GM18511 (cell line): ENCODE measurements around the gene ALDH1A3.
A peak's percentile ranks its signal among the peaks of the same experiment; 100 is the strongest.

Source experiments
- ATAC-seq: cut with Tn5 transposase; IDR thresholded peaks from one replicate; pipeline ENCODE4 v1.9.1; 2021; ENCODE audit warnings: mild to moderate bottlenecking, moderate library complexity; ENCODE audit not compliant: unreplicated experiment

ALDH1A3 gene

DNA sequence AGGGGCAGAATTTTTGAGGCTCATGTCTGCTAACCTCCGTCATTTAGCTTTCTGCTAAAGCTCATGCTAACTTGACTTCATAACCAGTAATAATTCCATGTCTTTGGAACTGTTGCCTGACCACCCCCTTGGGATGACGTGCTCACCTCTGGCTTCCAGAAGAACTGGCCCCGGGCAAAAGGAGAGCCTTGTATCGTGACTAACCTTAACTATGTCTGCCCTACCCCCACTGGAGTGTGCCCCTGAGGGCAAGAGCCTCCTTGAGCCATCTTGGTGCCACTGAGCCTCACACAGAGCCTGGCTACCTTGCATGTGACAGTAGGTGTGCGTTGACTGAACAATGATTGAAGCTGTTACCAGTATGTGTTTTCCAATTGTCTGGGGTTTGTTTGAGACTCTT is 44.3 kb downstream of the ALDH1A3 start:
- no peak for ATAC-seq

DNA sequence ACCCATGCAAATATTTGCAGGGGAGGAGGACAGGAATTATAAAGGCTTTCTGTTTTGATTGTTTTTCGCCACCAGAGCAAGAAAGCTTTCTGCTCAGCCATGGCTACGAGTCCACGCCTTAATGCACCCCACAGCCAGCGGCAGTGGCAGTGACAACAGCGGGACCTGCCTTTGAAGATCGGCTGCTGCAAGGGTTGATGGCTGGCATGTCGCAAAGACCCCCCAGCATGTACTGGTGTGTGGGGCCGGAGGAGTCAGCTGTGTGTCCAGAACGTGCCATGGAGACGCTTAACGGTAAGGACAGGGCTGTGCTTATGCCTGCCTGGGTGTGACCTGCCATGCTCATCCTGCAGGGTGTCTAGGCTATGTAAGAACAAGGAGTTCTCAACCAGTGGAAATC is 44.8 kb downstream of the ALDH1A3 start:
- no peak for ATAC-seq

DNA sequence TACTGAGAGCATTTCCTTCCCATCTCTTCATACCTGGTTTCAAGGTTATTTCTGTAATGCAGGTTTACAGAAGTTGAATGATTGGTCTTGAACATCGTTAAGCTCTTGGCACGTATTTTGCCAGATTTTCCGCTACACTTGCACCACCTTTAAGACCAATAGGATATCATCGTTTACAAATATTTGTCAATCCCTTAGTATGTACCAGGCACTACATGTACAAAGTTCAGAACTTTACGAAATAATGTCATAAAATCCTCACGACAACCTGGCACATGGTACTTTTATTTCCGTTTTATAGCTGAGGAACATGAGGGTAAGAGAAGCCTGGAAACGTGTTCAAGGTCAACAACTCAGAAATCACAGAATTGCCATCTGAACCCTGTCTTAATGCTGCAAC is 45.8 kb downstream of the ALDH1A3 start:
- ATAC-seq, result no peak

DNA sequence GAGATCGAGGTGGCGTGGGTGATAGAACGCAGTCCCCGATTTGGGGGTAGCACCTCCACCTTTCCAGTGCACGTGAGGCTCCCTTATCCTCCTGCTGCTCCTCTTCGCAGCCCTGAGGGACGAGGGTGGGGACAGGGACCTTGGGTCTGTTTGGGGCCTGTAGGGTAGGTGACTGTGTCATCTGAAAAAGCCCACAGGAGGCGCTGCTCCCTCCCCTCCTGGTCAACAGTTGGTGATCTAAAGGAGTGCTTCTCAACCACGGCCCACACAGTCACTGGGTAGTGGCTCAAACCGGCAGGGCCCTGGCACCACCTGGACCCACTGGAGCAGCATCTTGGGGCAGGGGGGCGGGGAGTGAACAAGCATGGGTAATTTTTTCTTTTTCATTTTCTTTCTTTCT is 46.6 kb downstream of the ALDH1A3 start:
- no peak for ATAC-seq

DNA sequence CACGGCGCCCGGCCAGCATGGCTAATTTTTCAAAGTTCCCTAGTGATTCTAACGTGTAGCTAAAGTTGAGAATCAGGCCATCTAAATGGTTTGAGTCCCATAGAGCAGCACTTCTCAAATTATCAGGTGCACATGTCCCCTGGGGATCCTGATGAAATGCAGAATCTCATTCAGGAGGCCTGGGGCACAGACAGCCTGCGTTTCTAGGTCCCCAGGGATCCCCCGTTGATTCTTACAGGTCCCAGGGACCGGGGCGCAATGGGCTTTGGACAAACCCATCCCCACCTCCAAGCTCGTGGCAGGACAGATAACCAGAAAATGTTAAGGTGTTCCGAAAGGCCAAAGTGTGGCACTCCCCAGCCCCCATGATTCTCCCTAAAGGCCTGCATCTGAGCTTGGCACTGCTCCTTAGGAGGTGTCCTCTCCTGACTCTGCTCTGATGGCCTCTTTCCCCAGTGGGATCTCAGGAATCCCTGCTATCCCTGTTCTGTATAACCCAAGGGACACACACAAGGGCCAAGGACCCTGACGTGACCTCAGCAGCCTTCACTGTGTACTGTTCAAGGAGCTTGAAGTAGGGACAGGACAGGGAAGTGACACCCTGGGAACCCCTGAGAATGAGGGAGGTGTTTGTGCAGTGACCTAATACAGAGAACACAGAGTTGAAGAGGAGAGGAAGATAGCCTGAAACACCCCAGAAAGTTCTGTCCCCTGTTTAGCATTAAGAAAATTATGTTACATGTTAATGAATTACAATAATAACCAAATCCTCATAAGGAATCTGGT is 47.5 kb downstream of the ALDH1A3 start:
- ATAC-seq, result peak; percentile 44

DNA sequence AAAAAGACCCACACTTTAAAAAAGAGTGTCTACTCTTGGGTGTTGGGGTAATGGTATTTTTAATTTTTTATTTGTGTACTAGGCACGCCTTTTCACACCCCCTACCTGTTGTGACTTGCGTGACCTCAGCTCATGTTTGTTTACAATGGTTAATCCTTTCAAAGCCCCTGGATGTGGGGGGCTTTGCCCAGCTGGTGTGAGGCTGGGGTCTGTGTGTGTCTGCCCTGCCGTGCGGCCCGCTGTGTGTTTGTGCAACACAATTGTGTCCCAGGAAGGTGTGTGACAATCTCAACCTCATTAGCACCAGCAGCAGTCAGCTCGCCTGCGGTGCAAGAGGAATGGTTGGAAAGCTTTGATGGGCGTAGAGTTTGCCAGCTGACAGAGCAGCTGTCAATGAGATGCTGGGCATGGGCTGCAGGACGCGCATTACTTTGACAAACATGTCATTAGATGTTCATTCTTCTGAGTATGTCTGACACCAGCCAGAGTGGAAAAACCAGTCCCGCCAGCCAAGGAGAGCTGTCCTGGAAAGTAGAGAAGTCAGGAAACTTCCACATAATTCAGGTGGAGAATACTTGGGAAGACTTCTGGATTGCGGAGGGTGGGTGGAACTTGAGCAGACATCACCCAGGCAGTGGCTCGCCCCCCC is 49.1 kb downstream of the ALDH1A3 start:
- ATAC-seq, result no peak

DNA sequence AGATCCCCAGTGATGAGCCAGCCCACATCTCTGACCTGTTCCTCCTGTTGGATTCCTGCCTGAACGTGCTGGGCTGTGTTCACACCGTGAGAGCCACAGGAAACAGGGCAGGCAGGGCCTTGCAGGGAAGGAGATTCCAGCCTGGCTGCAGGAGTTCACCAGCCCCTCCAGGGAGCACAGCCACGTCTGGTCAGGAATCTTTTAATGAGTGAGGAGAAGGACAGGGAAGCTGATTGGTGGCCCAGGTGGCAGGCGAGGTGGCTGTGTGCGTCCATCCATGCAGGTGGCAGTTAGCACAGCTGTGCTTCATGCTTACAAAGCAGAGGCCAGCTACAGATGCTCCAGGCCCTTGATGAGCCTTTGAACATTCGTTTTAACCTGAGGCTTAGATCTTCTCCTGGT is 50.0 kb downstream of the ALDH1A3 start:
- no peak for ATAC-seq

DNA sequence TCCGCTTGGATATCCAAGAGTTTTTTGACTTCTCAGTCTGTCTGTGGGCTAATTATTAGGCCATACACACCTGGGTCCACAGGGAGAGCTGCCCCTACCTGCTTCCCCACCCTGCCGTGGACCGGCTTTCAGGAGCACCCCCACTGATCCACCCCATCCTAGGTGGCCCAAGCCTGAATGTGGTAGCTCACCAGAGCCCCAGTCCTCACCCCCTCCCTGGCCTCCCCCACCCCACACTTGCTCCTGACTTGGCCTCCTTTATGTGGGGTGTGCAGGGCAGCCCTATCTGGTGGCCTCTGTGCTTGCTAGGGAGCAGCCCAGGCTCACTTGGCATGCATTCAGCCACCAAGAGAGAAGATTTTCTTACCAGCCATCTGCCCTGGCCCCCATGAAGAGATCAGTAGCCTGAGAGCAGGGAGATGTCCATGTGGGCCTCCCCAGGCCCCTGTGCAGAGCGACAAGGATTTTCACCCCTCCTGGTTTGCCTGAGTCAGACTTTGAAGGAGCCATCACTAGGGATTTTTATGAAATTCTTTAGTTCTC is 50.7 kb downstream of the ALDH1A3 start:
- no peak for ATAC-seq

DNA sequence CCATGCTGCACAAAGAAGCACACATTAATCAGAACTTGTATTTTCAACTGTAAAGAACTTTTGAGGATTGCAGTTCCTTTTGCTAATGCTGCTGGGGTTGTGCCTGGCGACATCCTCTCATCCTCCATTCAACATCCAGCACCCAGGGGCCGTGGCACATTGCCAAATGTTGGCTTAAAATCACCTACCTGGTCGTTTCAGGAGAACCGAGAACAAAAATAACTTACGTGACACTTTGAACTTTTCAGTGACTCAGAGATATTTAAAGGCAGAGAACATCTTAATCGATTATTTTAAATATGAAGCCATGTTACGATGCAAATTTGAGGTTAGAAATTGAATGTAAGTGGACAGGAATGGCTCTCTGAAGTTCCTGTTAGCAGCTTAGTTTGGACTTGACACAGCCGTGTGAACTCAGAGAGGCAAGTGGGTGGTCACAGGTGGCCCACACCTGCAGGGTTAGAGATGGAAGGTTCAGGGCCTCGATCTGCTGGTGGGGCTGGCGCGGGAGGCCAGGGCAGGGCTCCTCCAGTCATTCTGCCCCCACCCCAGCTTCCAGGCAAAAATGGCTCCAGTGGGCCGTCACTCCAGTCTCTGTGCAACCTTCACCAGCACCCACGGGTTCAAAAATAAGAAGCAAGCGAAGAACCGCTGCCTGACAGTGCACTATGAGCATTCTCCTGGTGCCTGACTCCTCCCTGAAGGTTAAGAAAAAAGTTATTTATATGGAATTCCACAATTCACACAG is 51.7 kb downstream of the ALDH1A3 start:
- ATAC-seq, result peak; percentile 41

DNA sequence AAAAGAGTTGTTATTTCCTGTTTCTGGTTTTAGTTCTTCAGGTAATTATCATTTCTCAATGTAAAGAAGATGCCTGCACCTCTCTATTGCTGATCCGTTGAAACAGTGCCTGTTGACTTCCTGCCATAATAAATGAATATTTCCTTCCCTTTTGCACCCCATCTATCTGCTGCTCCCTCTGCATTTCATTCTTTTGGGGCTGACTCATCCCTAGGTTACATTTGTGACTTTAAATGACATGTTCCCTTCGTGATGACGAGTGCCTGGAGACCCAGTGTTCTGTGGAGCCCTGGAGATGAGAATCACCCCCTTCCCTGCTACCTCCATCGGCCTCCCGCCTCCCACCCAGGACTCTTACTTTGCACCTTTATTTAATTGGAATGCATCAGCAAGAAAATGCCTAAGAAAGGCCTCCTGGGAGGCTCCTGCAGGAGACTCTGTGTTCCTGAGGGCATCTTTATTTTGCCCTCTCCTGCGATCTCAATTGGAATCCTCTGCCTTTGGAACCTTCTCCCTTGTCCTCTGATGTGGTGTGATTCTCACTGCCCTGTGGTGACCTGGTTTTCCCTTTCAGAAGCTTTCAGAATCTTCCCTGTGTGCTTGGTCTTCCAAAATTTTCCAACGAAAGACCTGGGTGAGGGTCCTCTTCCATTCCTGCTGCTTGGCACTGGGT is 53.2 kb downstream of the ALDH1A3 start:
- no peak for ATAC-seq

DNA sequence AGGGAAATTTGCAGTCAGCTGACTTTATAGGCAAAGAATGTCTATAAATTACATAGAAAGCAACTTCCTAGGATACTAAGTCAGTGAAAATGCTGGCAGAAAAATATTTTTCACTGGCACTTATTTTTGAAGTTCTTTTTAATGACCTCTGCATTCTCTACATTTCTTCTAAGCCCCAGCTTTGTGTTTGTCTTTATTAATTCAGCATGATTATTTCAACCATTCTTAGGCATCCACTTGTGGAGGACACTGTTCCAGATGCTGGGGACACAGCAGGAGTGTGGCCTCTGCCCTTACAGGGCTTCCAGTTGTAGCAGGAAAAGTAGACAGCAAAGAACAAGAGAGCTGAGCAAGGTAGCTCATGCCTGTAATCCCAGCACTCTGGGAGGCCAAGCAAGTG is 54.5 kb downstream of the ALDH1A3 start:
- ATAC-seq, result no peak

DNA sequence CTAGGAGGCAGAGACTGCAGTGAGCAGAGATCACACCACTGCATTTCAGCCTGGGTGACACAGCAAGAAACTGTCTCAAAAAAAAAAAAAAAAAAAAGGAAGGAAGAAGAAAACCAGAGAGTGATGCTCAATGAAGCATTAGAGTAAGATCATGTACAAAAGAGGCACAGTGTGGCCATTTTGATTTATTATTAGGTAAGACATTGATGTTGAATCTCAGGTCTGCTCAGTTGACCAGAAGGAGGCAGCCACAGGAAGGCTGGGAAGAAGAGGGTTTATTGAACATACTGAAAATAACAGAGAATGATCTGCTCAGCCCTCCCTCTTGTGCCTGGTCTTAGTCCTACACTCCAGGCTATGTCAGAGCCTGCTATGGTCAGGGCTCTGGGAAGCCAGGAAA is 55.1 kb downstream of the ALDH1A3 start:
- ATAC-seq, result no peak

DNA sequence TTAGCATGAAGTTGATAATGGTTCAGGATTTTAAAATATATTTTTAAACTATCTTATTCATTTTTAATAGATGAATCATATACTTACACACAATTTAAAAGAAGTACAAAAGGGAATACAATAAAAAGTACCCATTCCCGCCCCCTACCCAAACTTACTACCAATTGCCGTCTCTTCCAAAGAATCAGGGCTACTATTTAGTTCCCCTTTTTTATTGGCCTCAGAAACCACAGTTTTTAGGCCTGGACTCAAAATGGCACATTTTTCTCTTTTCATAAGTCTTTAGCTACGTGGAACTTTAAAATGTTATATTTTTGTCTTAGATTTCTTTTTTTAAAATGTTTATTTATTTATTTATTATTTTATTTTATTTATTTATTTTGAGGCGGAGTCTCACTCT is 57.5 kb downstream of the ALDH1A3 start:
- ATAC-seq, result no peak

DNA sequence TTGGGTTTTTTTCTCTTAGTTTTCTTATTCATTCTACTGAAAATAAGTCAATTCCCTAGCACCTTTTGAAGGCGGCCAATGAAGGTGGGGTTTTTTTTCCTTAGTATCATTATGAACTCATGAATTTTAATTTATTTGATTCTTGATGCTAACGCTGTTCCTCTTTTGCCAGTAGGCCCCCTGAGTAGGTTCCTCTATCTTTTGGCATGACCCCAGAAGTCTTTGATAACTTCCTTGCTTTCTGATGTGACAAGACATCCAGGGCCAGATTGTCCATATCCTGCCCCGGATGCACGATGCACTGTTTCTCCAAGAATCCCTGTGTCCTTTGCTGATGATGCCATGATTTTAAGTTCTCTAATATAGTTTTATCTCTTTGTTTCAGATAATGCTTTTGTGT is 60.2 kb downstream of the ALDH1A3 start:
- no peak for ATAC-seq

DNA sequence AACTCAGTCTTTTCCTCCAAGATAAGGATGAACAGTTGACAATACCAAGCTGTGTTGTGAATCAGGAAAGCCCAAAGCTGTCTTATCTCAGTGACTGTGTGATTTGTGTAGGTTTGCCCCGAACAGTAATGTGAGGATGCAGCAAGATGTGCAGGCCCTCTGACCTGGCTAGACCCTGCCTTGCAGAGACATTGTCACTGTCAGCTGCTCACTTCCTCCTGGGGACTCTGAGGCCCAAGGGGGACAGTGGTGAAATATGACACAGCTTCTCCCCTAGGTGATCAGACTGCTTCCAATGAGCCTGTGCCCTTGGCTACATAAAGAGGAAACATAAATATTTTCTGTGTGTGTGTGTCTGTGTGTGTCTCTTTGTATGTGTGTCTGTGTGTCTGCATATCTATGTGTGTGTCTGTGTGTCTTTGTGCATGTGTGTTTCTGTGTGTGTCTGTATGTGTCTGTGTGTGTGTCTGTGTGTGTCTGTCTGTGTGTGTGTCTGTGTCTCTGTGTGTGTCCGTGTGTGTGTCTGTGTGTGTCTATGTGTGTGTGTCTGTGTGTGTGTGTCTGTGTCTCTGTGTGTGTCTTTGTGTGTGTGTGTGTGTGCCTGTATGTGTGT is 61.2 kb downstream of the ALDH1A3 start:
- peak; percentile 85 for ATAC-seq

DNA sequence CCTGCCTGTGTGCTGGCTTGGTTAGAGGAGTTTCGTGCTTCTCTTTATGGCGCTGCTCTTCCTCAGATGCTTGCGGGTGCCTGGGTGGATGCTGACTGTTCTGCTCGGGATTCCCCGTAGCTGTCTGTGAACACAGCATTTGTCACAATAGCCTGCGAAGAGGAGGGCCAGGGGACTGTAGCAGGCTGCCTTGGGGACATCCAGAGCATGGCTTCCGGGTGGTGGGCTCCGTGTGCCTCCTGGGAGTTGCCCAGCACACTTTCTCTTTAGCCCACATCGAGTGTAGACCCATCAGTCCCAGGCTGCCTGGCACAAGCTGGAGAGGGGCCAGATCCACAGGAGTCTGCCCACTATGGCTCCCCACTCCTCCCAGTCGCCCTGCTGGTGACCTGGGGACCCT is 61.9 kb downstream of the ALDH1A3 start:
- peak; percentile 70 for ATAC-seq

DNA sequence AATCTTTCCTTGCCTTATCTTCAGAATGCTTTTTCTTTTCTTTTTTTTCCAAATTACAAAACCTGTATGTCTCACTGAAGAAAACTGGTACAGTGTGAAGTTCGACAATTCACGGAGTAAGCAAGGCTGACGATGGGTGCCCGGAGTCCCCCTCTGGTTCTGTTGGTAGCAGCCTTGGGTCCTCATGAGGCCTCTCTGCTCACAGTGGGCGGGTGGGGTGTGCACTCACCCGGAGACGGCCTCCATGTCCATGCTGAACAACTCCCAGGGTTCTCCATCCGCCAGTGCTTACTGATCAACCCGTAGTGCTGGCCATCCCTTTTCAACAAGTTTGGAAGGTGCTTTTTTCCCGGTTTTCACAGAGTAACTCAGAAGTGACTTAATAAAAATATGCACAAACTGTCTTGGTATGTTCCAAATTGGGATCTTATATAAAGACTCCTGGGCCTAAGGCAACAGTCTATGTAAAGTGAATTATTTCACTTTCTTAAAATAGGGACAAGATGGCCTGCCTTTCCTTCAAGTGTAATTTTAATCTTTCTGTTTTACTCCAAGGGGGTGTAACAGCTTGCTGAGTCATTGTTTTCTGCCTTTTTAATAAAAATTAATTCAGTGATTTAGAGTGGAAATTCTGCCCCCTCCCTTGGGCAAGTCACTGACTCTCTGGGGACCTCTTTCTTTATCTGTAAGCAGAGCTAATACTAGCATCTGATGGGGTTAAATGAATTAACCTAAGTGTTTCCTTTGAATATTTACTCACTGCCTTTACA is 63.2 kb downstream of the ALDH1A3 start:
- ATAC-seq, result no peak

DNA sequence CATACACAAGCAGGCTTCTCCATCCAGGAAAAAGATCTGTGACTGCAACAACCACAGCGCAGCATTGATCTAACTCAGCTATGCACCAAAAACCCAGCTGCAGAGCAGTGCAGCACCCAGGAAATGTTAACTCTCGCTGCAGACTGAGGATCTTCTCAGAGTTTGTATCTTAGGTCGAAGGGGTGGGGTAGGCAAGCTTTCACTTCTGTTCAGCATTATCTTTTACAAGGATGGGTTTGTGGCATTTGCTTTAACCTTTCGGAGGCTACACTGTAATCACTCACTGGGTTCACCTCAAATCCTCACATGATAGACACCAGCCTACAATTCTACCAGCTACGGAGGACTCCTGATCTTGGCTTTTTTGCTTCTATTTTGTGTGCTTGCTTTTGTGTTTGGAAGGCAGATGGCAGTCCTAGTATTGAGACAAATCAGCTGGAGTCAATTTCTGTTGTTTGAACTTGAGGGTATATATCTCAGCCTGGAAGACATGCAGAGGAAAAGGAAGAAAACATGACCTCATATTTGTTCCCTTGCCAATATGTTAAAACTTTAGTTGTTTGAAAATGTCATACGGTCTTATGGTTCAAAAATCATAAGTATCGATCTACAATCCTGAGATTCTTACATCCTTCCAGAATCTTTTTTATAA is 64.7 kb downstream of the ALDH1A3 start:
- ATAC-seq, result peak; percentile 33

DNA sequence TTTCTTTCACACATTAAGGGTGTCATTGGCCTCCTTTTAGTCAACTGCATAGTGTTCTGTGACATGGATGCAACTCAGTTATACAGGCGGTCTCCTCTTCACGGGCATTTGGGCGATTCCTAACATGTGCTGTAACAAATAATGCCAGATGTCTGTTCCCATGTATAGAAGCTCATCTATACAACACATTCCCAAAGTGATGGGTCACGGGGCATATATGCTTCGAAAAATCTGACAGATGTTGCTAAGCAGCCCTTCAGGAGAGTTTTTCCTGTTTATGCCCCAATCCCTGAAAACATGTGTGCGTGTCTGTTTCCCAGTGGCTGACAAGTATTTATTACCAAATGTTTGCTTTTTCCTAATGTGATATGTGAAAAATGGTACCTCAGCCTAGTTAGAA is 65.4 kb downstream of the ALDH1A3 start:
- ATAC-seq, result no peak
